Smooth muscle cell of the brain vasculature (primary cell): Measurements from ENCODE around the gene UQCRQ.

Source experiments
- DNase-seq: peaks from one replicate; pipeline ENCODE4 v3.0.0-alpha.2; 2012; ENCODE audit warnings: low read depth, low spot score

Gene UQCRQ

DNA sequence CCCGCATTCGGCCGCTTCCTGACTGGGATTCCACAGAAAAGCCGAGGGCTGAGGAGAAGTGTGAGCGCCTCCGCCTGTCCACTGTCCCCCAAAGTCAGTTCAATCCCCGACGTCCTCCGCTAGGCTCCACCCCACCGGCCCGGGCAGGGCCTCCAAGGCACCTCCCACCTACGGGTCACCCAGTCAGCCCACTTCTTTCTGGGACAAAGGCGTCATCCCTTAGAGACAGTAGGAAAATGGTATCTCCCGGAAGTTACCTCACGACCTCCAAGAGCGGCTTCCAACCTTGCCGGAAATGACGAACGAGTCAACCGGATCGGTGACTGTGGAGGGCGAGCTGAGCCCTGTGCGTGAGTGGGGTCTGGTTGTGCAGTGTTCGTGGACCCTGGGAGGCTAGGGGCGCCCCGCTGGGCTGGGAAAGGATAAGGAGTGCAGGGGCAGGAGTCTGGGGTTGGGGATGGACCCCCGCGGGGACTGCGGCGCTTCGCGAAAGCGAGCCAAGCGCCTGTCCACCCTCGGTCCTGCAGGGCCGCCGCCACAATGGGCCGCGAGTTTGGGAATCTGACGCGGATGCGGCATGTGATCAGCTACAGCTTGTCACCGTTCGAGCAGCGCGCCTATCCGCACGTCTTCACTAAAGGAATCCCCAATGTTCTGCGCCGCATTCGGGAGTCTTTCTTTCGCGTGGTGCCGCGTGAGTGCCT lies at the start of gene UQCRQ, which contains the start of gene GDF9:
UQCRQ (plus strand) TSS at position 301 of the 704 bp plus-strand sequence; CDS start at position 541, 240 bp downstream.
GDF9 (minus strand) TSS at position 128 of the 704 bp plus-strand sequence. CDS start 1,936 bp downstream, outside the sequence.
- peak; percentile 99 for DNase-seq

DNA sequence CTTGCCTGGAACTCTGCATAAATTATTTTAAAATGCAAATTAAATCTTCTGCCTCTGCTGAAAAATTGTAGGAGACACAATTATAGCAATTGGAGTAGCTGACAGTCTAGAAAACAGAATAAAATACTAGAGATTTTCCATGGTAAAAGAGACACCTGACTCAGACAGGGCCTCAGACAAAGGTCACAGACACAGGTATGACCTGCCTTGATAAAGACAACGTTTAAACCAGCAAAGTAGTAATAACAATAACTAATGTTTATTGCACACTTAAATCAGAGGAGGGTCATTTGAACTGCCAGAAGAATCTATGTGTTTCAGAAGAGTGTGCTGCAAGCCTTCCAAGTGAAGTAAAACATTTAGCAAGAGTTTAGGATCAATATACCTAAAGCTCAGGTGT lies 49.4 kb upstream of the UQCRQ start:
- DNase-seq: no peak

DNA sequence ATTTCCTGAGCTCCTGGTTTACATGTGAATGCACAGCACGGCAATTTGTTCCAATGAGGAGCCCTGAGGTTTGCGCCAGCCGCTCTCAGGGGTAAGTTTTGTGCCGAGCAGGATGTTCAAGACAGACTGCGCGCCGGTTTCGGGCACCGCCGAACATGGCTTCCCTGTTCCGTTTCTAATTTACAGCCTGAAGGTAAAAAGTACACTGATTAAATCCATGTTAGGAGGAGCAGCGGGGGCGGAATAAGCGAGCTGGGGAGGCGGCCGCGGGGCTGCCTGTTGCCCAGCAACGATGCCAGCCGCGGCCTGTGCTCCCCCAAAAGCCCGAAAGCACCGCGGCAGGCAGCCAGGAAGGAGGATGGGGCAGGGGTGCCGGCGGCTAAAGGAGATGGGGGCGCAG lies 47.0 kb upstream of the UQCRQ start:
- no peak for DNase-seq

DNA sequence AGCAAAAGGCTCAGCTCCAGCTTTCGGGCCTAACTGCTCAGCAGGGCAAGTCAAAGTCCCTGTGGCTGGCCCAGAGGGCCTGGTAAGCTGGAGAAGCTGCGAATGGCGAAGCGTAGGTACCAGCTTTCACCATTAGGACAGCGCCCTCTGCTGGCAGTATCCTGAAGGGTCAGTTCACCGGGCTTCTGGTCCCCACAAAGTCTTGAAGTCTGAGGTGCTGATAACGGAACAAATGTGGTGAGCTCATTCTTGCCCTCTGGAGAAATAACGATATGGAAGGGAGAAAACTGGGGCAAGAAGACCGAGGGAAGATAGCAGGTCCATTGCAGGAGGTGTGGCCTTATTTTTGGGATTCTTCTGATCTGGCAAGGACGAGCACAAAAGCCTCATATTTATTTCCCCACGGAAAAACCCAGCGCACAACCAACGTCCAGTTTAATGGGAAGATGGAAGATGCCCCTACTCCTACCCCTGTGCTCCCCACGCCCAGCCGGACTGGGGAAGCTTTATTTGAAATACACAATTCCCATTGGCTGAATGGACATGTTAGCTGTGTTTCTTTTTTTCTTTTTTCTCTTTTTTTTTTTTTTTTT lies 46.2 kb upstream of the UQCRQ start:
- peak; percentile 78 for DNase-seq

DNA sequence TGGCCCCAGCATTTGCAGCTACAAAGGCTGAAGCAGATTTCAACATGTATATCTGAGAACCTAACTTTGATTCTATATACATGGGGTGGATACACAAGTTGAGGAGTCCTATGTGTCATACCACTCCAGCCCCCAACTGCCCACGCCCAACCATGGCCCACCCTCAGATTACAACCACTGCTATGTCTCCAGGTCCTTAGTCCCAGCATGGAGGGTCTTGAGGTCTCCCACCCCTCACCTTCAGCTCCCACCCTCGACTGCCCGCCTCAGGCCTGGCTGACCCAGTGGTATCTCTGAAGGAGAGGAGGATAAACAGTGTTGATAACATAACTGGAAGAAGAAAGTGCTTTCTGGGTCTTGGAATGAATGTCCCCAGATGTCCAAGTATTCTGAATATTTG lies 45.1 kb upstream of the UQCRQ start:
- DNase-seq: no peak

DNA sequence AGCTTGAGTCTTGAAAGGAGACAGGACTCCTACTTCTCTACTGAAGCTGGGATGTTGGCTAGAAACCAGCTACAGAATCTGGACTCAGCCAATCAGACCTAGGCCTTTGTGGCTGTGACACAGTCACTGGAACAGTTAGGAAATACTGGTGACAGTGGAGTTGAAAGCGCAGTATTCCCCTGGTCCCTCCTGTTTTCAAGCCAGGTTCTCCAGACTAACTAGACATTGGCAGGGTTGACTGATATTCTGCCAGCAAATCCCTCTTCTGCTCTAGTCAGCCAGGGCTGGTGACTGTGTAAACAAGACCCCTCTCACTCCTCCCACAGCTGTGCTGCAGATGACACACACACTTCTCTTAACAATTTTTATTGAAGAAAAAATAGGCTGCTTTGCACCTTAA lies 44.7 kb upstream of the UQCRQ start:
- no peak for DNase-seq

DNA sequence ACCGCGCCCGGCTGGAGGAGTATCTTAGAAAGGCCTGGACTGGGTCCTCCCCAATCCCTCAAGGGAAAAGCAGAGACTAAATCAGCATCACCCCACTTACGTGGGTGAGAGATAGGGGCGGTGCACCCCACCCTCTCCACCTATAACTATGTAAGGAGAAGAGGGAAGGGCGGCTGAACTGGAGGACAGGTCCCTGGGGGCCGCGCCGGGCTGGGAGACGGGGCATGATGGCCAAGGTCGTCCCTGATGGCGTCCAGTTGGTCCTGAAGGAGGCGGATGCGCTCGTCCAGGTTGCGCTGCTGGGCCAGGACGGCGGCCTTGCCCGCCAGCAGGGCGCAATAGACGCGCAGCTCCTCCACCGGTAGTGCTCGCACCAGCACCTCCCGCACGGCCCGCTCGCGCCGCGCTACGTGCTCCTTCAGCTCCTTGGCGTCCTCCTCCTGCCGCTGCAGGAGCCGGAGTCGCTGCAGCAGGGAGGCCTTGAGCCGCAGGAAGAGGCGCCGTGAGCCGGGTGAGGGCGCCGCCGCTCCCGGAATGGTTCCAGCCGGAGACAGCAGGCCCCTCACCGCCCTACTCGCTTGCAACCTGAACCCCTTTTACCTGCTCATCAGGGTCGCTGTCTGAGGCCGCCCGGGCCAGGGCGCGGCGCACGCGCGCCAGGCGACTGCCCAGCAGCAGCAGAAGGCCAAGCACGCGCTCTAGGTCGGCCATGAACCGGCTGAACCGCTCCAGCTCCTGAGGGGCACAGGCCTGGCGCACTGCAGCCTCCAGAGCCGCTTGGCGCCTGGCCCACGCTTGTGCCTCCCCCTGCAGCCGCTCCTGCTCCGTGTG lies 43.6 kb upstream of the UQCRQ start:
- DNase-seq: no peak

DNA sequence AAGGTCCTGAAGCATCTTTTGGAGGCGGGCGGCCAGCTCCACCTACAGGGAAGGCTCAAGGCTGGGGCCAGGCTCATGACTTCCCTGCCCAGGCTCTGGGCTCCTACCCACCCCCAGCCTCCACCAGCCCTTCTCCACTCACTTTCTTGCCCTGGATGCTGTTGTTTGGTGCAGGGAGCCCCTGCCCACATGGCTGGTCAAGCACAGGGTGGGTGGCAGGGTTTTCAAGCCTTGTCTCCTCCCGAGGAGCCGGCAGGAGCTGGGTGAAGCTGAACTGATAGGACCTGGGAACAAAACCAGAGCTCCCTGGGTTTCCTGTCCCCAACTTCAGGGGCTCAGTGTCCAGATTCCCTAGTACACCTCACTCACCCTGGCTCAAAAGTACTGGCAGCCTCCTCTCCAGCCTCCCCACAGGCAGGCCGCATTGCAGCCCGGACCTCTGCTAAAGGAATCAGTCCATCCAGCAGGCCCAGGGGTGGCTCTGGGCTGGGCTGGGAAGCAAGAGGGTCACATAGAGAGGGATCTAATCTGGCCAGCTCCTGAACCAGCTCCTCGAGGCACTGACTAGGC lies 42.9 kb upstream of the UQCRQ start:
- DNase-seq: no peak

DNA sequence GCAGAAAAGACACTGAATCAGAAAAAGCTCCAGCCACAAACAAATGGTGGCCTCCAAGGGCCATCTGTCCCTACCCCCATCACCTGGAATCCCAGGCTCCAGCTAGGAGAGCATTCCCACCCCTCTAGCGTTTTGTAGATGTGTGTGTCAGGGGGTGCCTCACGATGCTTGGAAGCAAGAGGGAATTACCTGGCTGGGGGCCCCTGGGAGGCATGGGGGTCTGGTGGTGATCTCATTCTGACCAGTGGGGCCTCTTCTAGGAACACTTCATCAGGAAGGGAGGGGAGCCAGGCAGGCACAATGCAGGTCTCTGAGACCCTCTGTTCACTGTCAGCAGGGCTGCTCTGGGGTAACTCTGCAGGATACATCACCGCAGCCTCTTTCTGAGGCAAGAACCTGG lies 42.0 kb upstream of the UQCRQ start:
- no peak for DNase-seq

DNA sequence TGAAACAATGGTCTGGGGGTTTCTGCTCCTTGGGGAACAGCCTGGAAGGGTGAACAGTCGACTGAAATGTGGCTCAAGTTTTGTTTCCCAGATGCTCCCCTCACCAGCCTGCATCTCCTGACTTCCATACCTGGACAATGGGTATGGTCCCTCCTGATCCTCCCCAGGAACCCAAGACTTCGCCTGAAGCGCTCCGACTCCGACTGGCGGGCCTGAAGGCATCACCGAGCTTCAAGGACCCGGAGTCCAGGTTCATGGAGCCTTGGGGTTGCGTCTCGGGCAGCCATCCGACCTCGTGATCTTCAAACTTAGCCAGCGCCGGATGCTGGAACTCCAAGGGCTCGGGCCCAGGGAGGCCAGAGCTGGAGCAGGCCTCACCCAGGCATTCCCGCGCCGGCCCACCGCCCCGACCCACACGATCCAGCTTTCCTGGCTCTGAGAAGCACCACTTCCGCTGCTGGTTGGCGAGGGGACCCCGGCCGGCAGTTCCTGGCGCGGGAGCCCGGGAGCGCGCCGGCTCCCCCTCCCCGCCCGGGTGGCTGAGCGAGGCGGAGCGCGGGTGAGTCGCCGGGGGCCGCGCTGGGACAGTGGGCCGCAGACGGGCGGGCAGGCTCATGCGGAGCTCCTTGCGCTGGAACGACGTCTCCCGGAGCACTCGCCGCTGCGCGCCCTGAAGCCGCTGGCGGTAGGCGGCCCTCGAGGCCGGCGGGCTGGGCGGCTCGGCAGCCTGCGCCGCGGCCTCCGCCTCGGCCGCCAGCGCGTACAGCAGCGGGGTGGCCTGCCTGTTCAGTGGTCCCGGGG lies 41.2 kb upstream of the UQCRQ start:
- no peak for DNase-seq

DNA sequence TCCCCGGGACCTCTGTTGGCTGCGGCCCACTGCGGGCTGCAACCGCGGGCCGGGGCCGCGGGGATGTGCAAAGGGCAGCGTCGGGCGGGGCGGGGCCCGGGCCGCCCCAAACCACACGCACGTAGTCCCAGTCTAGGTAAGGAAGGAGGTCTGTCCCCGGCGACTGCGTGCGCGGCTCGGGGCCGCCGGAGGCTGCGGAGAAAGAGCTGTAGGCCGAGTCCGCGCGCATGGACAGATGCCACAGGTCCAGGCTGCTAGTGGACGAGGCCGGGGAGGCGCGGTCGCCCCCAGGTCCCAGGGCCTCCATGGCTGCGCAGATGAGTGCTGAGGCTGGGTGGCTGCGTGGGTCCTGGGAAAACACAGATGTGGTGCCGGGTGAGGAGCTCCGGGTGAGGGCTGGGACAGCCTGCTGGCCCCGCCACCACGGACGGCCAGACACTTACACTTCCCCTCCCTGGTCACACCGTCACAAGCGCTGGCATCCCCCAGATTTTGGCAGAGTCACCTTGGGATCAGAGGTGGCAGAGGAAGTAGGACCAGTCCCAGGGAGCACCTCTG lies 40.5 kb upstream of the UQCRQ start:
- no peak for DNase-seq

DNA sequence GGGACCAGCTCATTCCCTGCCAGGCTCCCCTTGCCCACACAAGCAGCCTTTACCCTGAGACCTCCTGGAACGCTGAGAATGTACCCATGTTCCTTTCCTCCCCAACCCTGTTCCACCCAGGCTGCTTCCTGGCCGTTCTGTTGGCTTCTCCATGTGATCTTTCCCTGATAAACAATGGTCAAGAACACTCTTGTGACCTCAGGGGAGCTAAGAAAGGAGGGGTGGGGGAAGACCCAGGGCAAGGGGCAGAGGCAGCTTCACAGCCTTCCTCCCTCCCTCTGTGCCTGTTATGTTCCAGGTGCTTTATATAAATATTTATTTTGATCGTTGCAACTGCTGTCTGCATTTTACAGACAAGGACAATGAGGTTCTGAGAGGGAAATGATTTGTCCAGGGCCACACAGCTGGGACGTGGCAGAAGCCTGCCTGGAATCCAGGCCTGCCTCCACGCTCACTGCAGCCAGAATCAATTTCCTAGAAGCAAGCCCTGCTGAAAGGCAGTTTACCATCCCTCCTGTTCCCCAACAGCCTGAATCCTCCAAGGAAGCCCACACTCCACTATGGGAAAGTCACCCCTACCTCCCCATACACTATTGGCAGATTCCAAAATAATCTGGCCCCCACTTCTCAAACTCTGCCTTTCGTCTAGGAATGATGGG lies 39.9 kb upstream of the UQCRQ start:
- DNase-seq: no peak

DNA sequence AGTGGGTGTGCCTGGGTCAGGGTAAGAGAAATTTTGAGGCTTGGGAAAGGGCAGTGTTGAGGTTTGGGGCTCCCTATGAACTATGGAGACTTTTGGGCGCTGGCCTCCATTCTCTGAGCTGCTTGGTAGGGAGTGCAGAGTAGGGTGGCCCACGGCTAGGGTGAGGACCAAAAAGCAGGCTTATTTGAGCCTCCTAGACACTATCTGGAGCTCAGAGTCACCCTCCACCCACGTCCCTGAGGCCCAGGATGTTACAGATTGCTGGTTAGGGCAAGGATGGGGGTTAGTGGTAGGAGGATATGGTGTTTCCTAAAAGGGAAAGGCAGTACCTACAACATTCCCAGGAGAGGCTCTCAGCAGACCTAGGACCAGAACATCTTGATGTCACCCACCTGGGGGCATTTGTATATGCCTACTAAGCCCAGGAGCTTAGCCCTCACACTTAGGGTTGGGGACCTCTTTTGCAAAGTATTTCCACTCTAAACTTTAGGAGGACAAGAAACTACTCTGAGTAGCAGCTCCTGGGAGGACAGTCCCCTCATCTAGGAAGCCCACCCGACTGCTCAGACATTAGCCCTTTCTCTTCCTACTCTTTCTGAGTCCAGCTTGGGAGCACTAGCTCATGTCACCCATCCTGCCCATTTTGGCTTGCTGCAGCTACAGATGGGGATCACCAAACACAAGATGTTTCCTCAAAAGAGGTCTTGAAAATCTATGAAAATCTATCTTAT lies 38.3 kb upstream of the UQCRQ start:
- no peak for DNase-seq

DNA sequence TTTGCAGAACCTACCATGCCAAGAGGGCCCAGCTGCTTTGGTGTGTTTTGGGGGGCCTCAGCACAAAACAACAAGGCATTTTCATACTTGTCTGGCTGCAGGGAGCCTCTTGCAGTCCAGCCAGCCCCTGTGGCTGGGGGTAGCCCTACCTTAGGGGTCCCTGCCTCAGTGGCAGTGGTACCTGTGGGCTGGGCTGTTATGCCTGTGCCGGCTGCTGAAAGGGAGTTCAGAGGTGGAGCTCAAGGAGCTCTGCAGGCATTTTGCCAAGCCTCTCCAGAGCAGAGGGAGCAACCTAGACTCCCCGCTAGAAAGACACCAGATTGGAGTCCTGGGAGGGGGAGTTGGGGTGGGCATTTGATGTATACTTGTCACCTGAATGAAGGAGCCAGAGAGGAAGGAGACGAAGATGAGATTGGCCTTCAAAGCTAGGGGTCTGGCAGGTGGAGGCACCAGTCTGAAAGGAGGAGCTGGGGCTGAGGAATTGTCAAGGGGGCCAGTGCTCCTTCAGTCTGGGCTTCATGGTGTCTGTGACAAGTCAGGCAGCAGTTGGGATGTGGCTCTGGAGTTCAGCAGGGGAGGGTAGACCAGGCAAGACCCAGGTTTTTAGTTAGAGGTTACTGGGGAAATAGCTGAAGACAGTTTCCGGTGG lies 37.5 kb upstream of the UQCRQ start:
- no peak for DNase-seq

DNA sequence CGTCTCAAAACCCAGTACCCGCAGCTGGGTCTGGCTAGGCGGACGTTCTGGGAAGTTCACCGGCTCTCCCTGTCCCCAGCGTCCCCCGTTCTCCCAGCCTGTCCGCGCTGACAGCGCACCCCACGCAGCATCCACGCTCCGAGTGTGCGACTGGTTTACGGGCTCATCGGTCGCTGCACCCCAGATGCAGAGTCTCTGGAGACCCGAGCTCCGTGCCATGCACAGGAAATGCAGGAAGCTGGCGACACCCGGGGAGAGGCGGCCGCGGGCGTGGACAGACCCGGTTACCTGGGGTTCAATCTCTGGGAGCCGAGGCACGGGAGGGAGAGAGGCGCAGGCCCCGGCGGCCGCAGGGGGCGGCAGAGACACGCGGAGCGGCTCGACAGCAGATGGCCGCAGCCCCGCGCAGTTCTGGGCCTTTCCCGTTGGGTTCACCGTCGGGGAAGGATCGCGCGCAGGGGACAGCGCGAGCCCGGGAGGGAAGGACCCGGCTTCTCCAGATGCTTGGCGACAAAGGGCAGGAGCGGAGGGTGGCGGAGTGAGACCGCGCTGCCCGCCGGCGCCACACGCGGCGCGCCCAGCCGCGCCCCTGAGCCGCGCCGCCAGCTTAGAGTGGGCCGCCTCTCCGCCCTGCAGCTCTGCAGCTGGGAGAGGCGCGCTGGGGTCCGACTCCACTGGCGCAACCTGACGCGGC lies 36.6 kb upstream of the UQCRQ start:
- no peak for DNase-seq

DNA sequence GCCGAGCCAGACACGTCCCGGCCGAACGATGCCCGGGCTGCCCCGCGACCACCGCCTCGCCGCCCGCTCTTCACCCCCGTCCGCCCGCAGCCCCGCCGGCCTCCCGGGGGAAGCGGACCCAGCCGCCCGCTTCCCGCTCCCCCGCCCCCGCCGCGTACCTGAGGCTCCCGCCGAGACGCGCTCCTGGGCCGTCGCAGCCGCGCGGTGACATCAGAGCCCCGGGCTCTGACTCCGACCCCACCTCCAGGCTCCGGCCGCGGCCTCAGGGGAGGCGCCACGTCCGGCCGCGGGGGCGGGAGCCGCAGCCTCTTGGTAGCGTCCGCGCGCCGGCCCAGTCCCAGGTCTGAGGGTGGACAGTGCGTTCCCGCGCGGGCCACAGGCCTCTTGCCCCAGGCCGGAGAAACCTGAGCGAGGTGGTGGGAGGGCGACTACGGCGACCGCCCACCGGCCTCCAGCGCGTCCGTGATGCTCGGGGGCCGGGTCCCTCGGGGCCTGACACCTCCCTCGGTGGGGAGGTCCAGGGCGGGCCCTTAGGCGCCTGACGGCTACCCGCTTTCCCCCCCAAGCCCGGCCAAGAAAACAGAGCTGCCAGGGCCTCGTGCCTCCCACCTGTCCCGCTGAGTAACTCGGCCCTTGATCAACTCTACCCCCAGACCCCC lies 35.9 kb upstream of the UQCRQ start, which contains the start of gene SHROOM1:
SHROOM1 (minus strand) TSS at position 212 of the 659 bp plus-strand sequence. CDS start 4,507 bp downstream, outside the sequence.
- DNase-seq: no peak

DNA sequence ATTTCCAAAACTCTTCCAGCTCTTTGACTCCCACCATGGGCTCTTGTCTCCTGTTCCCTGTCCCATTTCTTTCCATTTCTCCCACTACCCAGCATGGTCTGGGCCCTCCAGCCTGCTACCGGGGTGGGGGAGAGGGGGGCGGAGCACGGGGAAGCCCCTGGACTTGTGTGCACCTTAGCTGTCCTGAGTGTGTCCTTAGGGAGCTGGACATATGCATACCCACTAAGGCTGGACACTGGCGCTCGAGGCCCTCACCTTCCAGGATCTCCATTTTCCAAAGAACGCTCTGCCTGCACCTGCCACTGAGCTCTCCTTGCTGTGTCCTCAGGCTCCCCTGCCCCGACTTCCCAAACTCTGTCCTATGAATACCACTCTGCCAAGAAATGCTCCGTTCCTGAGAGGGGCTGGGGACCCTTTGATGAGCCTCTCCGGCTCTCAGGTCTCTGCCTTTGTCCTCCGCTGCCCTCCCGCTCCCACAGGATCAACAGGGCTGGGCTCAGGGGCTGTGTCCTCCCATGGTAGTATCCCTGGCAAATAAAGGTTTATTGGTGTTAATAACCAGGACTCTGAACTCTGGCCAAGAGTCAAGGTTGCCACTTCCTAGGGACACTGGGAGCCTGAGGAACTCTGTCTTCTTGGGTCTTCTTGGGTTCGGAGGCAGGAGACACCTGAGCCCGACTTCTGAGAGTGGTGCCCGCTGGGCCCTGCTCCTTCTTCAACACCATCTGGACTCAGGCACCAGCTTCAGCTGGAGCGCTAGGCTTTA lies 35.2 kb upstream of the UQCRQ start:
- DNase-seq: no peak
